AG04449 (cell line): ENCODE results near the gene SKIC8.

Source experiments
- CTCF ChIA-PET: fragments of 350-600 bp; formaldehyde crosslinking; extraction: SDS; loops from one replicate; lab custom pipeline; 2021; ENCODE audit warnings: antibody characterized with exemption; lab: Yijun Ruan, JAX
- POLR2A ChIA-PET: fragments of 400-600, 350-600 bp; formaldehyde crosslinking; extraction: SDS; loops from one replicate; lab custom pipeline; 2020; ENCODE audit warnings: antibody characterized with exemption, inconsistent platforms; lab: Yijun Ruan, JAX
- DNase-seq: peaks from one replicate; pipeline ENCODE4 v3.0.0-alpha.2; 2010; ENCODE audit warnings: low read depth, low spot score
- H3K4me3 ChIP-seq: 2 replicates; pipeline ENCODE4 v1.5.1; 2011; ENCODE audit warnings: low read depth, mild to moderate bottlenecking, control low read depth, low read length
- CTCF ChIP-seq: IDR thresholded peaks from one replicate; pipeline ENCODE4 v1.5.1; 2011; ENCODE audit warnings: mild to moderate bottlenecking, moderate library complexity, low read length, control low read depth, inconsistent platforms; ENCODE audit not compliant: insufficient read depth; ENCODE audit errors: missing control alignments

The SKIC8 gene

GRCh38 chr15:78272316-78272715 is 27.1 kb downstream of the SKIC8 start:
- TF ChIP-seq CTCF, result no peak
- ChIA-PET POLR2A (interaction anchor here (1.7 kb wide), 1 partner anchor 27 kb away, joined by 3 read pairs; the partner anchor contains the start of gene SKIC8), CTCF (interaction anchor here (0.9 kb wide), 1 partner anchor 32 kb away, joined by 5 read pairs; no protein-coding TSS in a partner anchor)
- no peak overlapping the region for H3K4me3 ChIP-seq
- DNase-seq, result no peak

GRCh38 chr15:78266806-78267205 is 32.6 kb downstream of the SKIC8 start:
- ChIA-PET CTCF (interaction anchor here (1.5 to 8.1 kb wide), 6 partner anchors 9 to 300 kb away, joined by 6 to 37 read pairs (median 7); no protein-coding TSS in a partner anchor), POLR2A (no interaction called here)
- DNase-seq, result no peak
- no peak overlapping the region for H3K4me3 ChIP-seq
- no peak for TF ChIP-seq CTCF

- ChIA-PET POLR2A (interaction anchor here (0.7 to 1.3 kb wide), 2 partner anchors 33 to 273 kb away, joined by 3 to 4 read pairs; partner anchors contain the start of gene SKIC8), CTCF (interaction anchor here (0.9 to 8.1 kb wide), 9 partner anchors 9 to 300 kb away, joined by 3 to 37 read pairs (median 7); no protein-coding TSS in a partner anchor)
- no peak for TF ChIP-seq CTCF
- no peak overlapping the region for H3K4me3 ChIP-seq
- no peak for DNase-seq
Observed at GRCh38 chr15:78266229-78266628, 33.2 kb downstream of the SKIC8 start.

GRCh38 chr15:78265752-78266224 is 33.6 kb downstream of the SKIC8 start:
- ChIA-PET POLR2A (interaction anchor here (0.7 to 1.3 kb wide), 3 partner anchors 34 to 272 kb away, joined by 3 to 4 read pairs (median 3); partner anchors contain the start of gene SKIC8), CTCF (interaction anchor here (0.9 to 8.1 kb wide), 9 partner anchors 8 to 299 kb away, joined by 3 to 37 read pairs (median 7); no protein-coding TSS in a partner anchor)
- no peak for TF ChIP-seq CTCF
- peak; percentile 52 for DNase-seq
- no peak overlapping the region for H3K4me3 ChIP-seq

- ChIA-PET CTCF (interaction anchor here (0.9 to 8.1 kb wide), 9 partner anchors 8 to 298 kb away, joined by 3 to 37 read pairs (median 6); no protein-coding TSS in a partner anchor), POLR2A (interaction anchor here (0.7 to 1.3 kb wide), 2 partner anchors 34 to 236 kb away, joined by 3 to 4 read pairs; partner anchors contain the start of gene SKIC8)
- H3K4me3 ChIP-seq, result peak overlapping the region; percentile 43
- no peak for DNase-seq
- no peak for TF ChIP-seq CTCF
Observed at GRCh38 chr15:78265137-78265460, 34.3 kb downstream of the SKIC8 start.

- ChIA-PET POLR2A (interaction anchor here (1.0 kb wide), 1 partner anchor 35 kb away, joined by 3 read pairs; the partner anchor contains the start of gene SKIC8), CTCF (interaction anchor here (0.9 to 8.1 kb wide), 5 partner anchors 9 to 158 kb away, joined by 3 to 37 read pairs (median 6); no protein-coding TSS in a partner anchor)
- TF ChIP-seq CTCF, result no peak
- peak within 1 kb of the TSS; percentile 43 for H3K4me3 ChIP-seq
- no peak for DNase-seq
Observed at GRCh38 chr15:78264304-78265136, 34.9 kb downstream of the SKIC8 start, which contains the start of gene DNAJA4. Gene DNAJA4 (plus strand): TSS chr15:78264562. CDS start chr15:78264764, 202 bp downstream.
